ENCODE results near the gene MVP. TPM values are rescaled to one million over a fixed set of nuclear protein-coding genes. Genes with fewer than 3 reads are reported as not detected.

Gene MVP
- total RNA-seq, 6 experiments from 2014 or later = 234 to 296 (median 268) TPM

DNA sequence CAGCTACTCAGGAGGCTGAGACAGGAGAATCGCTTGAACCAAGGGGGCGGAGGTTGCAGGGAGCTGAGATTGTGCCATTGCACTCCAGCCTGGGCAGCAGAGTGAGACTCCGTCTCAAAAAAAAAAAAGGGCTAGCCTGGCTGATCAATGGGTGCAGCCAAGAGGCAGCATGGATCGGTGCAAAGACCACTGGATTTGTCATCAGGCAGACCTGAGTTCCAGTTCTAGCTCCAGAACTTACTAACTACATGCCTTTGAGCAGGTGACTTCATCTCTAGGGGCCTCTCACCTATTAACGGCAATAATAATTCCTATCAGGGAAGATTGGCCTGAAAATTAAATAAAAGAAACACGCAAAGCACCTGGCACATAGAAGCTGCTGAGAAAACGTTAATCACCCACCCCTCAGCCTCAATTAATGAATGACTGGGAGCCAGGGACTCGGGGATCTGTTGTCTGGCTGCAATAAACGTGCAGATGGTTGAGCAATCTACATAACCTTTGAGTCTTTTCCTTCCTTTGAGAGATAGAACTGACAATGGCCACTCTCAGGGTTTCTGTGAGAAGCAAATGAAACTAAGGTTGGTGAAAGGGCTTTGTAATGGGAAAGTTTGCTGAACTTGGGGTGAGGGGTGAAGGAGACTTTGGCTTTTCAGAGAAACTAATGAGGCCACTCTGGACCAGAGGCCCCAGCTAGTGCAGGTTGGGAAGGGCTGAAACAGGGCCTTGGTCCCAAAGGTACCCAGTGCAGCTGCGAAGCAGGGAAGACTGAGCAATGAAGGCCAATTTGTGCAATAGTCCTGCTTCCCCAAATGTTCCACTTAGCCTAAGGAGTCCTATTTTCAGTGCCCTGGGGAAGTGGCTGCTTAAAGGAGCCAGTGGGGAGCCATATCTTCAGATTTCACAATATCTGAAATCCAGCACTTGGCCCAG lies 71.5 kb downstream of the MVP start:
- H3K27ac Mint-ChIP-seq = no peak overlapping the region
- TF ChIP-seq, protein P1, sequence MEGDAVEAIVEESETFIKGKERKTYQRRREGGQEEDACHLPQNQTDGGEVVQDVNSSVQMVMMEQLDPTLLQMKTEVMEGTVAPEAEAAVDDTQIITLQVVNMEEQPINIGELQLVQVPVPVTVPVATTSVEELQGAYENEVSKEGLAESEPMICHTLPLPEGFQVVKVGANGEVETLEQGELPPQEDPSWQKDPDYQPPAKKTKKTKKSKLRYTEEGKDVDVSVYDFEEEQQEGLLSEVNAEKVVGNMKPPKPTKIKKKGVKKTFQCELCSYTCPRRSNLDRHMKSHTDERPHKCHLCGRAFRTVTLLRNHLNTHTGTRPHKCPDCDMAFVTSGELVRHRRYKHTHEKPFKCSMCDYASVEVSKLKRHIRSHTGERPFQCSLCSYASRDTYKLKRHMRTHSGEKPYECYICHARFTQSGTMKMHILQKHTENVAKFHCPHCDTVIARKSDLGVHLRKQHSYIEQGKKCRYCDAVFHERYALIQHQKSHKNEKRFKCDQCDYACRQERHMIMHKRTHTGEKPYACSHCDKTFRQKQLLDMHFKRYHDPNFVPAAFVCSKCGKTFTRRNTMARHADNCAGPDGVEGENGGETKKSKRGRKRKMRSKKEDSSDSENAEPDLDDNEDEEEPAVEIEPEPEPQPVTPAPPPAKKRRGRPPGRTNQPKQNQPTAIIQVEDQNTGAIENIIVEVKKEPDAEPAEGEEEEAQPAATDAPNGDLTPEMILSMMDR (IDR thresholded peaks at IDR 0.05) = no peak

DNA sequence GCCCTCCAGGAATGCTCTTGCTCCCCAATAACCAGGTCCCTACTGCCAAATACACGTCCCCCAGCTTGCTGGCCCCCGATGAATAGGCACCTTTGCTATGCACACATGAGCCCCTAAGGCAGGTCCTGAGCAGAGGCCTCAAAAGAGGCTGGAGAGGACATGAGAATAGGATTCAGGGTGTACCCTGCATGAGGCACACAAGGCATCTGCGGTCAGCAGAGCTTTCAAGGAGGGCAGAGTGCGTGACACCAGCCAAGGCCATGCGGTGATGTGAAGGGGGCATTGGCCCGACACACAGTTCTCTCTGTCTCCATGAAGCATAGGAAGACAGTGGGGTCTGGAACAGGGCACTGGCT lies 72.2 kb downstream of the MVP start:
- Mint-ChIP-seq H3K27me3 (ENCODE audit: insufficient read depth) (peaks cover 12% of the 10 kb centered on the region), H3K9me3 (no peaks in the 10 kb centered on the region), H3K4me1 (ENCODE audit: low read depth) (no peaks in the 10 kb centered on the region), H3K4me3 (no peak overlapping the region), H3K36me3 (ENCODE audit: low read depth) (no peaks in the 10 kb centered on the region), H3K27ac (no peak overlapping the region)
- DNase-seq = no peak
- TF ChIP-seq, protein P1 (IDR thresholded peaks at IDR 0.05) = no peak

More for the DNA sequence above, 71.5 kb downstream of the MVP start:
- H3K4me3 Mint-ChIP-seq = no peak overlapping the region
- H3K9me3 Mint-ChIP-seq = no peaks in the 10 kb centered on the region
- H3K27me3 Mint-ChIP-seq (ENCODE audit: insufficient read depth) = peaks cover 11% of the 10 kb centered on the region
- H3K36me3 Mint-ChIP-seq (ENCODE audit: low read depth) = no peaks in the 10 kb centered on the region
- no peaks in the 10 kb centered on the region for H3K4me1 Mint-ChIP-seq (ENCODE audit: low read depth)
- DNase-seq = no peak

DNA sequence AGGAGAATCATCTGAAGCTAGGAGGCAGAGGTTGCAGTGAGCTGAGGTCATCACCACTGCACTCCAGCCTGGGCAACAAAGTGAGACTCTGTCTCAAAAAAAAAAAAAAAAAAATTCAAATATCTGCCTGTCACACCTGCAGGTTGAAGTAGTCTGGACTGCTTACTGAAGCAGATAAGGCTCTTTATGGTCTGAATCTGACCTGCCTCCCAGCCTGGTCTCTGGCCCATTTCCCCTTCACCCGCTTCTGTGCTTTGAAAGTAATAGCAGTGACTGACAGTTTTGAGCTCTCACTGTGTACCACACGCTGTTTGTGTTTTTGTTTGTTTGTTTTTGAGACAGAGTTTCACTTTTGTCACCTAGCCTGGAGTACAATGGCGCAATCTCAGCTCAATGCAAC lies 73.3 kb downstream of the MVP start:
- no peak for DNase-seq
- Mint-ChIP-seq H3K9me3 (no peaks in the 10 kb centered on the region), H3K4me1 (ENCODE audit: low read depth) (no peaks in the 10 kb centered on the region), H3K4me3 (no peak overlapping the region), H3K27ac (no peak overlapping the region), H3K36me3 (ENCODE audit: low read depth) (no peaks in the 10 kb centered on the region), H3K27me3 (ENCODE audit: insufficient read depth) (peaks cover 19% of the 10 kb centered on the region)
- TF ChIP-seq, protein P1 (IDR thresholded peaks at IDR 0.05) = no peak

DNA sequence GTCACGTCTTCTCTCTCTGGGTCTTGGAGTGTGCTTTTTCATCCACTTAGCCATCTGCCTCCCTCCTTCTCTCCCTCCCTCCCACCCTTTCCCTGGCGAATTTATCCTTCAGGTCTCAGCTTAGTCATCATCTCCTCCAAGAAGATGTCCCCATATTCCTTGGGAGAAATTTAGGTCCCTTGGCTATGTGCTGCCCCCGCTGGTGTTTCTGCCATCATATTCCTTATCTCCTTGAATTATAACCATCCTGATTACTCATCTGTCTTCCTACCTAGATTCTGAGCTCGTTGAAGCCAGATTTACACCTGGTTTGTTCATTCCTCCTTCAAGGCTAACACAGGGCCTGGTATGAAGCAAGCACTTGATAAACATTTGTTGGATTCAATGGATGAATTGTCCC lies 74.1 kb downstream of the MVP start:
- no peaks in the 10 kb centered on the region for H3K36me3 Mint-ChIP-seq (ENCODE audit: low read depth)
- H3K9me3 Mint-ChIP-seq = no peaks in the 10 kb centered on the region
- TF ChIP-seq, protein P1 (IDR thresholded peaks at IDR 0.05) = no peak
- H3K27ac Mint-ChIP-seq = no peak overlapping the region
- no peak overlapping the region for H3K4me3 Mint-ChIP-seq
- peaks cover 23% of the 10 kb centered on the region for H3K27me3 Mint-ChIP-seq (ENCODE audit: insufficient read depth)
- H3K4me1 Mint-ChIP-seq (ENCODE audit: low read depth) = no peaks in the 10 kb centered on the region
- no peak for DNase-seq

DNA sequence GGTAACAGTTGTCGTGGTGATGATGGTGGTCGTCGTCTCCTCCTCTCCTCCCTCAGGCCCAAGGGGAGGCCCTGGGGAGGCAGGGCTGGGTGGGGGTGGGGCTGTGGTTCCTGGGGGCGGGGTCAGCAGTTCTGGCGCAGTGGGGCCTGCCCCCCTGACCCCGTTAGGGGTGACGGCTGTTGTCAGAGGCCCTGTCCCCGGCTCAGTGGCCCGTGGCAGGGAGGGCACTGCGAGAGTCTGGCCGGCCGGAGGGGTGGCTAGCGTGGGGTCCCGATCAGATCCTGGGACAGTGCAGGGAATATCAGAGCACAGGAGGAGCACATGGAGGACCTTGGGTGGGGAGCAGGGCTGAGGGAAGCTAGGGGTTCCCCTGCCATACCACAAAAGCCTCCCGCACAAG lies 76.6 kb downstream of the MVP start:
- Mint-ChIP-seq H3K9me3 (no peaks in the 10 kb centered on the region), H3K4me3 (no peak overlapping the region), H3K4me1 (ENCODE audit: low read depth) (peaks cover 2% of the 10 kb centered on the region), H3K27ac (no peak overlapping the region), H3K27me3 (ENCODE audit: insufficient read depth) (peaks cover 27% of the 10 kb centered on the region), H3K36me3 (ENCODE audit: low read depth) (no peaks in the 10 kb centered on the region)
- TF ChIP-seq, protein P1 (IDR thresholded peaks at IDR 0.05) = no peak
- no peak for DNase-seq

Data from HFFc6 (cell line).